PFSK-1 (cell line): Measurements from ENCODE around the gene EXOC4.

Source experiments
- POLR2AphosphoS5 ChIP-seq: IDR thresholded peaks from 2 replicates; pipeline ENCODE4 v1.6.1; 2012; ENCODE audit warnings: low read depth, mild to moderate bottlenecking, control low read depth, low read length, moderate library complexity
- REST ChIP-seq, 2 experiments: IDR thresholded peaks; 2 replicates each; pipeline versions ENCODE4 v1.6.1 to v1.8.0; 2011 to 2012; ENCODE audit warnings: low read depth in 2 of 2, low read length in 2 of 2, control low read depth in 1 of 2, inconsistent platforms in 1 of 2, mild to moderate bottlenecking in 1 of 2, moderate library complexity in 1 of 2; ENCODE audit not compliant: insufficient read depth in 1 of 2
- SIN3A ChIP-seq: IDR thresholded peaks from 2 replicates; pipeline ENCODE4 v1.6.1; 2012; ENCODE audit warnings: mild to moderate bottlenecking, low read length, moderate library complexity, borderline replicate concordance; ENCODE audit not compliant: insufficient read depth
- TAF1 ChIP-seq: IDR thresholded peaks from 2 replicates; pipeline ENCODE4 v1.6.1; 2012; ENCODE audit warnings: low read length, control low read depth, borderline replicate concordance; ENCODE audit not compliant: insufficient read depth

GRCh38 chr7:134016942-134017303 is 764.0 kb downstream of the EXOC4 start:
- TF ChIP-seq POLR2AphosphoS5 (no peak), TAF1 (no peak), REST (IDR thresholded peaks at IDR 0.05; ENCODE audit: insufficient read depth in 1 of 2, low read depth in 2 of 2, low read length in 2 of 2) (no peak), SIN3A (no peak)
